ENCODE results near the gene RAP2B. TPM values are rescaled to one million over a fixed set of nuclear protein-coding genes. Genes with fewer than 3 reads are reported as not detected.
A peak's percentile ranks its signal among the peaks of the same experiment; 100 is the strongest.
"Not testable (repeated sequence)": the region's sequence is repeated elsewhere in the genome, so short reads cannot be mapped to it uniquely, and the experiment has no call there.

RAP2B gene
- total RNA-seq, 1 donor from 2014 or later: 24.0 TPM

DNA sequence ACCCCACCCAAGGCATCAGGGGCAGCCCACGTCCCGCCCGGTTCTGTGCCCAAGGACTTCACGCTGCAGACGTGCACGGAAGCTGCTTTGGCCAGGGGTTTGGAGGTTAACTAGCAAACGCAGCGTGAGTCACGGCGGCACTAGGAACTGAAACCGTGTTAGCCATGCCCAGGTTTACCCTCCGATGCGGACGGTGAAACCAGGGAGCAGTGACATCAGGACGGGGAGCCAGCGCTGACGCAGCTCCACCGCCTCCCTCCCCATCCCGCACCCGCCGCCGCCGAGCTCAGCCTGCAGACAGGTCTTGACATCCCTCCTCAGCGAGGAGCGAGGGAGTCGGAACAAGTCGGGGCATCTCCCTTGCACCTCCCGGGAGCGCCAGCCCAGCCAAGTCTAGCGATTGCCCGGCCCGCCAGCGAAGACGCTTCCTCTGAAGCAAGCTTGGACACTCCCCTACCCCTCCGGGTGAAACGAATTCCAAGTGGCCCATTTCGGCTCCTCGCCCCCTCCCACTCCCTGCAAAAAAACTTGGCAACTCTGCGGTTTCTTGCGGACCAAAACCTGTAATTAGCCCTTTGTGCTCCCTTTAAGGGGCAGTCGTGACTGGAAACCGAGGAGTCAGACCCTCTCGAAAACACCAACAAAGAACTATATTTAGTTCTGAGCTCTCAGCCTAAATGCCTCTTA lies 1.4 kb upstream of the RAP2B start:
- peak; percentile 90 for DNase-seq

DNA sequence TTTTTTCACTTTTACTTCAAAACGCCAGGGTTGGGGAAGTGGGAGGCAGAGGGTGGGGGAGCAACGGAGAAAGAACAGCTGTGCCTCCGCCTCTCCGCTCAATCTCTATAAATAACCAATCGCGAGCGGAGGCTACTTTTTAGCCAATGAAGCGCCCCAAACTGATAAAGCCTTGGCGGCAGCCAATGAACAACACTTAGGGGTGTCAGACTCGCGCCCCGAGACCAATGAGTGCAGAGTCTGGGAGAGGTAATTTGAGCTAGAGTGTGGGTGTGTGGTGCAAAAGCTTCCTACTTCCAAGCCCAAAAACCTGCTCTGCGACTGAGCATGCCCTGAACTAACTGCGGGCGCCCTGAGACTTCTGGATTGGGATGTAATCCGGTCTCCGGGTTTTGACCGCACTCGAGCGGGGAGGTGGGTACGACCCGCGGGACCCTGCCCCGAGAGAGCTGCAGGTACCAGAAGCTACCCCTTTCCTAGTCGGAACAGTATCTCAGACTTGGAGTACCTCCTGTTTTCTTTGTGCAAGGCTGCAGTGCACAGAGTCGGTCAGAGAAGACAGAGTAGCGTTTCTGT lies 800 bp upstream of the RAP2B start:
- peak; percentile 100 for DNase-seq

DNA sequence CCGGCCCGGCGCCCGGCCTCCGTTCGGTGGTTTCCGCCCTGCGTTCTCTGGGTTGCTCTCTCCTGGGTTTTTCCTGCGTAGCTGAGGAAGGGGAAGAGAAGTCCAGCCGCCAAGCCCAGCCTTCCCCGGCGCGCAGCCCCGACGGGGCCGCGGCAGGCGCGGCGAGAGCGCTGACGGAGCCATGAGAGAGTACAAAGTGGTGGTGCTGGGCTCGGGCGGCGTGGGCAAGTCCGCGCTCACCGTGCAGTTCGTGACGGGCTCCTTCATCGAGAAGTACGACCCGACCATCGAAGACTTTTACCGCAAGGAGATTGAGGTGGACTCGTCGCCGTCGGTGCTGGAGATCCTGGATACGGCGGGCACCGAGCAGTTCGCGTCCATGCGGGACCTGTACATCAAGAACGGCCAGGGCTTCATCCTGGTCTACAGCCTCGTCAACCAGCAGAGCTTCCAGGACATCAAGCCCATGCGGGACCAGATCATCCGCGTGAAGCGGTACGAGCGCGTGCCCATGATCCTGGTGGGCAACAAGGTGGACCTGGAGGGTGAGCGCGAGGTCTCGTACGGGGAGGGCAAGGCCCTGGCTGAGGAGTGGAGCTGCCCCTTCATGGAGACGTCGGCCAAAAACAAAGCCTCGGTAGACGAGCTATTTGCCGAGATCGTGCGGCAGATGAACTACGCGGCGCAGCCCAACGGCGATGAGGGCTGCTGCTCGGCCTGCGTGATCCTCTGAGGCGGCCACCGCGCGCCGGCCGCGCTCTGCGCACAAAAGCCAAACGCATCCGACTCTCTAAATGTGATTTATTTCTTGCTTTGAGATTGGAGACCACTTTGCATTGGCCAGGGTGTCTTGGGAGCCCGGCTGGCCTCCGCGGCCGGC lies 727 bp downstream of the RAP2B start:
- peak; percentile 61 for DNase-seq

DNA sequence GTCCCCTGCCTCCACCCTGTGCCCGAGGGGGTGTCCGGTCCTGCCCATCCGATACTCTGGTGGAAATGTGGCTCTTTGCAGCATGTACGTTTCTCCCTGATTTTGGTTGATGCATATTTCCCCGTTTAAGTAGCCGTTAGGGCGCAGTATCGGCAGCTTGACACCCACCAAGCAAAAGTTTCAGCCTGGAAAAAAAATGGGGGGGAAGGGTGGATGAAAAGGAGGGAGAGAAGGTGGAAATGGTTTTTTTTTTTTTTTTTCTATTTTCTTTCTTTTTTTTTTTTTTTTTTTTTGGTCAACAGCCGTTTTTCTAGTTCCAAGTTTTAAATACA lies 1.3 kb downstream of the RAP2B start:
- no peak for DNase-seq

DNA sequence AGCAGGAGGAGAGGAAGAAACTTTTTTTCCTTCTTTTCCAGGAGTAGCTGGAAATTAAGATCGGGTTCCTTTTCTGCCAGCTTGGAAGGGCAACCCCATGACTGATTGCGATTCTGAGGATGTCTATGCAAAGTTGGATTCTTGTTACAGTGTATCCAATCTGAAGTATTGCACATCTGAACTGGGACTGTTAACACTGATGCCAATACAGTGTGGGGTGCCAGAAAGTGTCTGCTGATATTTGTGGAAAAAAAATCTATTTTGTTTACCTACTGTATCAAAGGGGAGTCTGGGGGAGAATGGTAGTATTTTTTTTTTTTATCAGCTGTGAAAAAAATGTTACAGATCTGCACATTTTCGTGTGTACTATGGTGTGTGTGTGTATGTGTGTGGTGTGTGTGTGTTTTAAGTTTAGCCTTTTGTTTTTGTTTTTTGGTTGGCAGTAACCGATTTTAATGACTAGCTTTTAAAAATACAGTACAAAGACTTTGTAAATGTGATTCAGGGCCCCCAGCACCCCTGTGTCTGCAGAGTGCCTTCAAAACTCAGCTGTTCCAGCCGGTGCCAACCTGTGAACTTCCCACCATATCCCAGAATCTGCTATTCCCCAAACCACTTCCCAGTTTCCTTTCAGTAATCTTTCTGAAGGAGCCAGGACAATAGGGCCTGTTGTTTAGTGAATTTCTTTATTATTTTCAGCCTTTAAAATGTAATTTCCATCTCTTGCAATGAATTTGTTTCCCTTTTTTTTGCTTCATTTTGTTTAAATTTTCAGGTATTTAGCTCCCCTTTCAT lies 1.9 kb downstream of the RAP2B start:
- DNase-seq: peak; percentile 26

DNA sequence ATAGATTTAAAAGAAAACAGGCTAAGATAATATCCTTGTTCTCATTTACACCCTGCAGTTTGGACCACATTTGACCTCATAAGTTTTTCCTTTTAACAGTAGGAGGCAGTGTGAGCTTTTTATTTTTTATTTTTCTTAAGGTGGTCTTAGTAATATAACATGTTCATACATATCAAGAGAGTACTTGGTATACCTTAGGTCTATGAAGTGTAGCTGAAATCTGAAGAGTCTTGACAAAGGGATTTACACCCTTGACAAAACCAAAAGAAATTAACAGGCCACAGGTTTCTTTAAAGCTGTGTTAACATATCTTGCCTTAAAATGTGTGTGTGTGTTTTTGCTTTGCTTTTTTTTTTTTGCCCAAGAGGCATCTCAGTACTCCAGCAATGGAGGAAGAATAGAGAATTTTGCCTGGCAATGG lies 3.2 kb downstream of the RAP2B start:
- peak; percentile 60 for DNase-seq

DNA sequence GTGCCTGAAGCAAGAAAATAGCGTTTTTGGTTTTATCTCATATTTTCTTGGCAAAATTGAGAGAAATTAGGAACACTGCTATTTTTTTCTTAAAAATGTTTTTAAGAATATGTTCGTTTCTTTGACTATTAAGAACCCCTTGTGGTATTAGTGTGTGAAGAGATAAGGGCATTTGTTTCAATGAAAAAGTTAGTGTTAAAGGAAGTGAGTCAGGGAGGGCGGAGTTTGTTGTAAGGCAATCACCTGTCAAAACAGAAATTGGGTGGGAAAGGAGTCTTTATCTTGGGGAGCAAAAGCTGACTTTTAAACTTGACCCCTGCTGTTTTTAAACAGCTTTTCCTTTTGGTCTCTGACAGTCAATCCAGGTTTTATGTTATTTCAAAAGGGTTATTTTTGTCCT lies 4.2 kb downstream of the RAP2B start:
- DNase-seq: peak; percentile 71

DNA sequence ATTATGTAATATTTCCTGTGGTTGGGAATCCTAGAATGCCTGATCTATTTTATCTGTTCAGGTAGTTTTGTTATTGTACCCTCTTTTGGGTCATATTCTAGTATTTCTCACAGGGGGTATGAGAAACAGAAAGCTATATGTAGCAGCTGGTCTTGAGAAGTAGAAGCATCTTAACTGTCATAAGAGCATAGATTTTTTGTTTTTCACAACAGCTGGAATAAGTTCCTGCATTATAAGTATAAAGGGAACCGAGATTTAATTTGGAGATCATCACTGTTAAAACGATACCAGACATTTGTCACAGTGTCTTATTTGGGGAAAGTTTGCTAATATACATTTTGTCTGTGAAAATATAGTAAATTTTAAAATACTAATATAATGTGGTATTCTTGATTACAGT lies 4.8 kb downstream of the RAP2B start:
- no peak for DNase-seq

DNA sequence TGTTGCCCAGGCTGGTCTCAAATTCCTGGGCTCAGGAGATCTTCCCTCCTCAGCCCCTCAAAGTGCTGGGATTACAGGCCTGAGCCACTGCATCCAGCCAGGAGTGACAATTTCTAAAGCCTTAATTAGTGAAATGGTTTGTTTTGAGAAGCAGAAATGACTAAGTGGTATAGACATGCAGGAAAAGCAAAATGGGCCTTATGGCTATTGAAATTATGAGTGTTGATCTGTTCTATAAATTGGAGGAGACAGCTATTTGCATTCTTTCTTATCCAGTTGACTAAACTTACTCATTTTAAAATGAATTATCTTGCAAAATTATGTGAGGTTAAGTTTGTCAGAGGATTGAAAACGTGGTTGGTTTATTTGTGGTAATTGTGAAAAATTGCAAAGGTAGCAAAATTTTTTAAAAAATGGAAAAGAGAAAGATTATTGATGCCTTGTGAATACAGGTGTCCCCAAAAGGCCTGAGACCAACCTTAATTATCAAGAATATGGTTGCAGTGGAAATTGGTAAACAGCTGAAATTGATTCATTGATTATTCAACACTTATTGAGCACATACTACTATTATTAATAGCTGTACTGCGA lies 7.9 kb downstream of the RAP2B start:
- no peak for DNase-seq

DNA sequence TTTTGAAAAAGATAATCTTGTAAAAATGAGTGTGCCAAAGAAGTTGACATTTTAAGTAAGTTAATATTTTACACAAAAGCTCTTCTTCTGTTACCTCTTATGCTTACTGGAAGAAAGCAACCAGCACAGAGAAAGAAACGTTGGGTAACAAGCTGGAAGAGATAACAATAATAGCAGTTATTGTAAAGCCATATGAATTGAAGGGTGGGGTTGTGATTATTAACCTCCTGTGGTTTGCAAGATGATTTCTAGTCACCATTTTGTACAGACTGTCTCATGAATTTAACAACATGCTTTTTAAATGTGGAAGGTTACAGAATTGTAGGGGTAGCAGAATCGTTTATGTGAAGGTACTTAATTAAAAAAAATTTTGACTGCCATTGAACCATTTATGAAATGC lies 9.2 kb downstream of the RAP2B start:
- no peak for DNase-seq

DNA sequence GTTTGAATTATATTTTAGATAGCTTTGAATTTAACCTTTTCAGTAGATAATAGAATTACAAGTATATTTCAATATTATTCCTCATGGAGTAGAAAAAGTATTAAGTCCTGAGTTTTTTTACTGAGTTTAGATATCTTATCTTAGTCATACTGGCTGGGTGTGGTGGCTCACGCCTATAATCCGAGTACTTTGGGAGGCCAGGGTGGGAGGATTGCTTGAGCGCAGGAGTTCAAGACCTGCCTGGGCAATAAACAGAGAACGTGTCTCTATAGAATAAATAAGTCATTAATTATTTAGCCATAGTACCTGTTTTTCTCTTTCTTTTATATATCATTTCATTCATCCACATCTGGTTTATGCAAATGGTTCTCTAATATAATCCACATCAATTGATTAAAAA lies 9.9 kb downstream of the RAP2B start:
- no peak for DNase-seq

DNA sequence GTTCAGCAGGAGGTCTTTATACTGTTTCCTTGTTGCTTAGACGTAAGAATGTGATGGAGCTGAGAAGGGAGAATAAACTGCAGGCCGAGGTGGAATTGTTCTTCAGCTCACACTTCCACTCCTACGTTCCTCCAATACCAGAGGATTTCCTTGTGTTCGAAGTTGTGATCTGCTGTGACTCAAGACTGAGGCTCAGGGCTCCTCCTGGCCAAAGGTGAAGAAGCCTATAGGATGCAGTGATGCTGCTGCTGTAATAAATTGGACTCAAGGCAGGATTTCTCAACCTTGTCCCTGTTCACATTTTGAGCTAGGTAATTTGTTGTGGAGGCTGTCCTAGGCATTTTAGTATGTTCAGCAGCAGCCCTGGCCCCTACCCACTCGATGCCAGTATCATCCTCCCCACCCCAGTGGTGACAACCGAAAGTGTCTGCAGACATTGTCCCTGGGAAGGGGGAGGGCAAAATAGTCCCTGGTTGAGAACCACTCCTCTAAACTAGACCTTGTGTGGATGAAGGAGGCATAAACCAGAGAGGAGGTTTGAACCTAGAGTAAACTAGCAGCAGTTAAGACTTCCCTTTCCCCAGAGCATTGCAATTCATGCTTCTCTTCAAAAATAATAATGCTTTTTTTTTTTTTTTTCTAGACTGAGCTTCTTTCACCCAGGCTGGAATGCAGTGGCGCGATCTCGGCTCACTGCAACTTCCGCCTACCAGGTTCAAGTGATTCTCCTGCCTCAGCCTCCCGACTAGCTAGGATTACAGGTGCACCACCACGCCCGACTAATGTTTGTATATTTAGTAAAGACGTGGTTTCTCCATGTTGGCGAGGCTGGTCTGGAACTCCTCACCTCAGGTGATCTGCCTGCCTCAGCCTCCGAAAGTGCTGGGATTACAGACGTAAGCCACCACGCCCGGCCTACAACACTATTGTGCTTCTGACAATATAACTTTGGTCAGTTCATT lies 11.1 kb downstream of the RAP2B start:
- no peak for DNase-seq

DNA sequence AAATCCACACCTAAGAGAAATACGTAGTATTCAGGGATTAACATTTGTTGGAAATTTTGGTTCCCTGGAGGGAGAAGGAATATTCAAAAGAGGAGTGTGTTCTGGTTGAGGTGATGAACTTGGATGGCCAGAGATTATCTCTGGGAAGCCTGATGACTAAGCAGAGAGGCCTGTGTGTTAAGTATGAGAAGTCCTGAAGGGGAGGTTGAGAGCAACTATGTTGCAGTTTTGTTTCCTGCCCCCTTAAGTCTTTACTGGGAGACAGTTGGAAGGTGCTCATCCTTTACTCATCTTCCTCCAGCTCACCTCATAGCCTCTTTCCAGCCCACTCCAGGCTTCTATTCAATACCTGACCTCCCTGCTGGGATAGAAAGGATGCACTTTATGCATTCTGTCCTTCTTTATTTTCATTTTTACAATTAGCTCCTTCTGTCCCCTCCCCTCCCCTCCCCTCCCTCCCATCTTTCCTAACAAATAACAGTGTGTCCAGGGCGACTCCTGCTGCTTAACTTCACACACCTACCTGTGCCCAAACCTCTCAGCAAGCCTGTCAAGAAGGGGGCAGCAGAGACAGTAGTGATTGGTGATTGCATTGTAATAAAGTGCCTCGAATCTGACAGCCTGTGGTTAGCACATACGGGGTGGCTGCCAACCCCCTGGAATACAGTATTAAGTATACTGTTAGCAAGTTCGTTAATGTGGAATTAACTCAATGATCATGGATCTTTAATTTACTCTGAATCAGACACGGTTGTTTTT lies 11.9 kb downstream of the RAP2B start:
- DNase-seq: peak; percentile 7

DNA sequence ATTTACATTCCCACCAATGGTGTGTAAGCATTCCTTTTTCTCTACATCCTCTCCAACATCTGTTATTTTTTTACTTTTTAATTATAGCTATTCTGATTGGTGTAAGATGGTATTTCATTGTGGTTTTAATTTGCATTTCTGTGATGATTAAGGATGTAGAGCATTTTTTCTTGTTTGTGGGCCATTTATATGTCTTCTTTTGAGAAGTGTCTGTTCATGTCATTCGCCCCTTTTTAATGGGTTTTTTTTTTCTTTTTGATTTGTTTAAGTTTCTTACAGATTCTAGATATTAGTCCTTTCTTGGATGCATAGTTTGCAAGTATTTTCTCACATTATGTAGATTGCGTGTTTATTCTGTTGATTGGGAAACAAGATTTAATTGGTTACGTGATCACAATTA lies 14.2 kb downstream of the RAP2B start:
- DNase-seq: no peak

DNA sequence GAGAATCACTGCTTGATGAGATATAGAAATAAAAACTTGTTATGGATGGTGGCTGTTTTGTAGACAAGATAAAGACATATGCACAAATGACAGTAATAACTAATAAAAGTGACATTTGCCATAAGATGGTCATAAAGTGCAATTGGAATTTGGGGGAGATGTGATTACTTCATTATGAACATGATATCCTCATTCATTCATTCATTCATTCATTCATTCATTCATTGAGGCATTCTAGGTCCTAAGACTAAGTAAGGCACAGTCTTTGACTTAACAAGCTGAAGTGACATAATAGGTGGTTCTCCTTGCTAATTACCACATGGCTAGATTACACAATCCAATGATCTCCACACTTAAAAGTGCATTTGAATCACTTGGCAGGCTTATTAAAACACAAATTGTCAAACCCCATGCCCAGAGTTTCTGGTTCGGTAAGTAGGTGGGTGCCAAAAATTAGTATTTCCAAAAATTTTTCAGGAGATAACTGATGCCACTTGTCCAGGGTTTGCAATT lies 18.9 kb downstream of the RAP2B start:
- DNase-seq: no peak

DNA sequence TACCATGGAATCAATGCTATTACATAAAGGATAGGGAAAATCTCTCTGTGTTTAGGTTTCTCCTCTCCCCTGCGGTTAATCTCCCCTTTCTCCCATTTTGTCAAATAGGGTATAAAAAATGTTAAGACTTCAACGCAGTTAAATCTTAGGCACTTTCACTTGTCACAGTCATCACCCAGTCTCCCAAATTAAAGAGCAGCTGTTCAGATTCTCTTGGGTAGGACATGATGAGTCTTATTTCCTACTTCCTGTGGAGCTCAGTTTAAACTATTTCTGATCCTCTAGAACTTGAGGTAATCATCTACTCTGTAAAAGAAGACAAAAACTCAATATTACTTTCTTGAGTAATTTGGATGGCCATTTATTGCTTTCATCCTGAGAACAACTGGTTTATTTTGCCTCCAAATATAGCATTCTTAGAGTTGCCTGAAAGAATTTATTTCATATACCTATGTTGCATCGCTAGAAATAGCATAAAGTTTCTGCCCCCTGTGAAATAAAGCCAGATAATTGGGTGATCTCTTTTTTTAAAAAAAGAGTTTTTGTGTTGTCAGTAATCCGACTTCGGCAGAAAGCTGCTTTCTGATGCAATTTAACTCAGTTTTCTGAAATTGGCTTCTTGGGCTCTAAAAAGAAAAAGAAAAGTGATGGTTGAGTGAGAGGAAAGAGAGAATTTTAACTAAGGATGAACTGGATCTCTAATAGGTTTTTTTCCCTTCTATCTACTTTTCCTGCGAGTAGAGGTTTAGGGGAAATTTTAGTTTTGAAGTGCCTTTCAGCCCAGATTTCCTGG lies 20.7 kb downstream of the RAP2B start:
- peak; percentile 27 for DNase-seq

DNA sequence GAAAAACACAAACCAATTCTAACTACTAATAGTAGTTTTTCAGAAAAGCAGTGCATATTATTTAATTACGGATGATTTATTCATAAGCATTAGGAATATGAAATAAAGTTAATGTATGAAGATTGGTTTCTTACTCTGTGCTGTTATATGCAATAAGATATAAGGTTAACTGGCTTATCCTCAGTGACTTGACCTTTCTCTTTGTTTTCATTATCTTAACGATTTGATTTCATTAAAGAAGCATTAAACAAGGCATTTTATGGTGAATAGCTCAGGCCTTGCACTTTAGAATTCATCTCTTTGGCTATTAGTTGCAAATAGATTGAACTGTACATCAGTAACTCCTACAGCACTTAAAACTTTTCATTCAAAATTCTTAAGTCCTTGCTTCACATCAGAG lies 28.9 kb downstream of the RAP2B start:
- no peak for DNase-seq

DNA sequence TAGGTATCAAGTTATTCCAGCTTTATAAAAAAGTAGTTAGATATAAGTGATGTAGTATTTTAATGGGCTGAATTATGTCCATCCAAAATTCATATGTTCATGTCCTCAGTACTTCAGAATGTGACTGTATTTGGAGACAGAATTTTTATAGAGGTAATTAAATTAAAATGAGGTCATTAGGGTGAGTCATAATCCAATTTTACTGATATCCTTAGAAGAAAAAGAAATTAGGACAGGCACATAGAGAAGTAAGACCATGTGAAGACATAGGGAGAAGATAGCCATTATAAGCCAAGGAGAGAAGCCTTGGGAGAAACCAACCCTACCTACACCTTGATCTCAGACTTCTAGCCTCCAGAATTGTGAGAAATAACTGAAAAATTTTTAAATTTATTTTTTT lies 30.3 kb downstream of the RAP2B start:
- no peak for DNase-seq

DNA sequence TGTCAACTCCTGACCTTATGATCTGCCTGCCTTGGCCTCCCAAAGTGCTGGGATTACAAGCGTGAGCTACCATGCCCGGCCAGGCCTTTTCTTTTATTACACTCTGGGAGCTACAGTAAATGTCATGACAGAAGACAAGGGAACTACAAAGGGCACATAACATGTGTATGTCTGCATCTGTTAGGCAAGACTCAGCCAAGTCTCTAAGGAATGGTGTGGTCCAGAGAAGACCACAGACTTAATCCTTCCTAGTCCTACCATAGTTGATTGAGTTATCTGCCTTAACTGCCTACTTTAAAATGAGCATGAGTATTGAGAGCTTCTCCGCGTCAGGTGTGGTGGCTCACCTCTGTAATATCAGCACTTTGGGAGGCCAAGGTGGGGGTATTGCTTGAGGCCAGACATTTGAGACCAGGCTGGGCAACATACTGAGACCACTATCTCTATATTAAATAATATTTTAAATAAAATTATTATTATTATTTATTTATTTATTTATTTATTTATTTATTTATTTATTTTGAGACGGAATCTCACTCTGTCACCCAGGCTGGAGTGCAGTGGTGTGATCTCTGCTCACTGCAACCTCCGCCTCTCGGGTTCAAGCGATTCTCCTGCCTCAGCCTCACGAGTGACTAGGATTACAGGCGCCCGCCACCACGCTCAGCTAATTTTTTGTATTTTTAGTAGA lies 31.9 kb downstream of the RAP2B start:
- not testable (repeated sequence) for DNase-seq
